ENCODE data around the gene NDUFAB1. TPM values are rescaled to one million over a fixed set of nuclear protein-coding genes. Genes with fewer than 3 reads are reported as not detected.
A peak's percentile ranks its signal among the peaks of the same experiment; 100 is the strongest.
"Not testable (repeated sequence)": the region's sequence is repeated elsewhere in the genome, so short reads cannot be mapped to it uniquely, and the experiment has no call there.

NDUFAB1 gene
- 100 to 1,000 TPM in 1 of 2 donors, 10 to 100 TPM in 1; 51.5 to 122 TPM for polyA plus RNA-seq

GRCh38 chr16:23595951-23596720 lies at the start of gene NDUFAB1:
Gene NDUFAB1, minus strand, starts transcription at chr16:23596316. Its CDS starts 26 bp downstream, at chr16:23596290.
- H3K27ac ChIP-seq (ENCODE audit: low read depth in 2 of 2, low read length in 1 of 2): peak within 1 kb of the TSS; percentile 29 to 83
- peaks cover 0 to 14% of the 10 kb centered on the region in 2 donors for H3K36me3 ChIP-seq (ENCODE audit: control insufficient read depth in 2 of 2, insufficient read depth in 2 of 2, low read length in 1 of 2)
- H3K4me3 ChIP-seq (ENCODE audit: low read depth in 1 of 2, low read length in 2 of 2): peak within 1 kb of the TSS; percentile 87 to 98
- no peaks in the 10 kb centered on the region for H3K9me3 ChIP-seq (ENCODE audit: control insufficient read depth in 2 of 2, insufficient read depth in 1 of 2, low read depth in 1 of 2, low read length in 1 of 2)
- 2% methylated on average over 61 to 67 of the region's 67 CpGs for WGBS, 2 donors
- no peaks in the 10 kb centered on the region for H3K27me3 ChIP-seq (ENCODE audit: control insufficient read depth in 1 of 2, insufficient read depth in 2 of 2, low read length in 2 of 2)
- H3K4me1 ChIP-seq (ENCODE audit: control insufficient read depth in 2 of 2, insufficient read depth in 2 of 2, low read length in 1 of 2): peaks cover 3 to 4% of the 10 kb centered on the region in 2 donors

GRCh38 chr16:23642246-23642774 lies 46.2 kb upstream of the NDUFAB1 start:
- H3K27ac ChIP-seq (ENCODE audit: low read depth in 2 of 2, low read length in 1 of 2): no peak overlapping the region
- H3K9me3 ChIP-seq (ENCODE audit: control insufficient read depth in 2 of 2, insufficient read depth in 1 of 2, low read depth in 1 of 2, low read length in 1 of 2): no peaks in the 10 kb centered on the region
- H3K4me3 ChIP-seq (ENCODE audit: low read depth in 1 of 2, low read length in 2 of 2): peak overlapping the region; percentile 80 to 92
- no peaks in the 10 kb centered on the region for H3K27me3 ChIP-seq (ENCODE audit: control insufficient read depth in 1 of 2, insufficient read depth in 2 of 2, low read length in 2 of 2)
- peaks cover 3 to 10% of the 10 kb centered on the region in 2 donors for H3K4me1 ChIP-seq (ENCODE audit: control insufficient read depth in 2 of 2, insufficient read depth in 2 of 2, low read length in 1 of 2)
- H3K36me3 ChIP-seq (ENCODE audit: control insufficient read depth in 2 of 2, insufficient read depth in 2 of 2, low read length in 1 of 2): peaks cover 0 to 2% of the 10 kb centered on the region in 2 donors
- 70 to 75% methylated on average over 14 of the region's 14 CpGs for WGBS, 2 donors

GRCh38 chr16:23640931-23641765 lies 45.0 kb upstream of the NDUFAB1 start, which contains the start of the genes DCTN5 and PALB2:
Gene DCTN5, plus strand, starts transcription at chr16:23641466. Its CDS starts 77 bp downstream, at chr16:23641543.
Gene PALB2, minus strand, starts transcription at chr16:23641310. Its CDS starts 153 bp downstream, at chr16:23641157.
- Histone ChIP-seq H3K9me3 (ENCODE audit: control insufficient read depth in 2 of 2, insufficient read depth in 1 of 2, low read depth in 1 of 2, low read length in 1 of 2) (no peaks in the 10 kb centered on the region), H3K27me3 (ENCODE audit: control insufficient read depth in 1 of 2, insufficient read depth in 2 of 2, low read length in 2 of 2) (no peaks in the 10 kb centered on the region), H3K36me3 (ENCODE audit: control insufficient read depth in 2 of 2, insufficient read depth in 2 of 2, low read length in 1 of 2) (peaks cover 0 to 3% of the 10 kb centered on the region in 2 donors), H3K4me1 (ENCODE audit: control insufficient read depth in 2 of 2, insufficient read depth in 2 of 2, low read length in 1 of 2) (peaks cover 3 to 10% of the 10 kb centered on the region in 2 donors), H3K4me3 (ENCODE audit: low read depth in 1 of 2, low read length in 2 of 2) (peak within 1 kb of the TSS; percentile 80 to 92), H3K27ac (ENCODE audit: low read depth in 2 of 2, low read length in 1 of 2) (peak within 1 kb of the TSS; percentile 83 to 85)
- 0% methylated on average over 64 of the region's 64 CpGs for WGBS, 2 donors

GRCh38 chr16:23640615-23640930 lies 44.5 kb upstream of the NDUFAB1 start:
- 0% methylated on average over 8 of the region's 8 CpGs for WGBS, 2 donors
- Histone ChIP-seq H3K36me3 (ENCODE audit: control insufficient read depth in 2 of 2, insufficient read depth in 2 of 2, low read length in 1 of 2) (peaks cover 0 to 4% of the 10 kb centered on the region in 2 donors), H3K4me3 (ENCODE audit: low read depth in 1 of 2, low read length in 2 of 2) (peak overlapping the region; percentile 80 to 92), H3K4me1 (ENCODE audit: control insufficient read depth in 2 of 2, insufficient read depth in 2 of 2, low read length in 1 of 2) (peaks cover 3 to 10% of the 10 kb centered on the region in 2 donors), H3K27ac (ENCODE audit: low read depth in 2 of 2, low read length in 1 of 2) (peak overlapping the region; percentile 83), H3K9me3 (ENCODE audit: control insufficient read depth in 2 of 2, insufficient read depth in 1 of 2, low read depth in 1 of 2, low read length in 1 of 2) (no peaks in the 10 kb centered on the region), H3K27me3 (ENCODE audit: control insufficient read depth in 1 of 2, insufficient read depth in 2 of 2, low read length in 2 of 2) (no peaks in the 10 kb centered on the region)

DNA sequence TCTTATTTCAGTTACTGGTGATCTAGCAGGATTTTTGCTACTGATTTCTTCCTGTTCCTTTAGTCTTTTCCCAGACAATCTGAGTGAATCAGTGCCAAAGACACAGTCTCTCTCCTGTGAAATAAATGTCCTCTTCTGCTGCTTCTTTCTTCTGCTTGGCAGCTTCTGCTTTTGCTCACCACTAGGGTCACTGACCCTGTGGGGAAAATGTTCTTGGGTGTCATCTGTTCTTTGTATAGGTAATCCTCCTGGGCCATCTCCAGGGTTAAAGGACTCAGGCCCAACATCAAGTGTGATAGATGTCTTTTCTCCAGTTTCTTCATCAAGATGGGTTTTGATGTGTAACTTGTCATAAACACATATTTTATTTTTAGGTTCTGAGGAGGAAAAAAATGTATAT lies 39.8 kb upstream of the NDUFAB1 start:
- H3K27ac ChIP-seq (ENCODE audit: low read depth in 2 of 2, low read length in 1 of 2): no peak overlapping the region
- no peak overlapping the region for H3K4me3 ChIP-seq (ENCODE audit: low read depth in 1 of 2, low read length in 2 of 2)
- H3K27me3 ChIP-seq (ENCODE audit: control insufficient read depth in 1 of 2, insufficient read depth in 2 of 2, low read length in 2 of 2): no peaks in the 10 kb centered on the region
- no peaks in the 10 kb centered on the region for H3K9me3 ChIP-seq (ENCODE audit: control insufficient read depth in 2 of 2, insufficient read depth in 1 of 2, low read depth in 1 of 2, low read length in 1 of 2)
- peaks cover 0 to 6% of the 10 kb centered on the region in 2 donors for H3K36me3 ChIP-seq (ENCODE audit: control insufficient read depth in 2 of 2, insufficient read depth in 2 of 2, low read length in 1 of 2)
- peaks cover 3 to 7% of the 10 kb centered on the region in 2 donors for H3K4me1 ChIP-seq (ENCODE audit: control insufficient read depth in 2 of 2, insufficient read depth in 2 of 2, low read length in 1 of 2)

DNA sequence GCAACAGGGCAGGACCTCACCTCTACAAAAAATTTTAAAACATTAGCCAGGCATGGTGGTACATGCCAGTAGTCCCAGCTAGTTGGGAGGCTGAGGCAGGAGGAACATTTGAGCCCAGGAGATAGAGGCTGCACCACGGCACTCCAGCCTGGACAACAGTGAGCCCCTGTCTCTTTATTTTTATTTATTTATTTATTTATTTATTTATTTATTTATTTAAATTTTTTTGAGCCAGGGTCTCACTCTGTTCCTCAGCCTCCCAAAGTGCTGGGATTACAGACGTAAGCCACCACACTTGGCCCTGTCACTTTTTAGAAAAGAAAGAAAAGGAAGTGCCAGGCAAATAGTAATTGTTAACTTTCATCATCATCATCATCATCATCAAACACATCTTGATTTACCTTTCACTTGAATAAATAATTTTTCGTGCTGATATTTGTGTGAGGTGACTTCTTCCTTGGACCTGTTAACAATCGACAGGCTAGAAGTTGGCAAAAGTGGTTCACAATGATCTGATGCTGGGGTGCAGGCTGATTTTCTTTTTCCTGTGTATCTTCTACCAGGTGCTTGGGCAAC lies 38.4 kb upstream of the NDUFAB1 start:
- H3K36me3 ChIP-seq (ENCODE audit: control insufficient read depth in 2 of 2, insufficient read depth in 2 of 2, low read length in 1 of 2): peaks cover 3 to 11% of the 10 kb centered on the region in 2 donors
- no peak overlapping the region for H3K27ac ChIP-seq (ENCODE audit: low read depth in 2 of 2, low read length in 1 of 2)
- peaks cover 0 to 2% of the 10 kb centered on the region in 2 donors for H3K4me1 ChIP-seq (ENCODE audit: control insufficient read depth in 2 of 2, insufficient read depth in 2 of 2, low read length in 1 of 2)
- WGBS, 2 donors: 97 to 98% methylated on average over 4 of the region's 4 CpGs
- H3K27me3 ChIP-seq (ENCODE audit: control insufficient read depth in 1 of 2, insufficient read depth in 2 of 2, low read length in 2 of 2): no peaks in the 10 kb centered on the region
- no peak overlapping the region for H3K4me3 ChIP-seq (ENCODE audit: low read depth in 1 of 2, low read length in 2 of 2)
- no peaks in the 10 kb centered on the region for H3K9me3 ChIP-seq (ENCODE audit: control insufficient read depth in 2 of 2, insufficient read depth in 1 of 2, low read depth in 1 of 2, low read length in 1 of 2)

DNA sequence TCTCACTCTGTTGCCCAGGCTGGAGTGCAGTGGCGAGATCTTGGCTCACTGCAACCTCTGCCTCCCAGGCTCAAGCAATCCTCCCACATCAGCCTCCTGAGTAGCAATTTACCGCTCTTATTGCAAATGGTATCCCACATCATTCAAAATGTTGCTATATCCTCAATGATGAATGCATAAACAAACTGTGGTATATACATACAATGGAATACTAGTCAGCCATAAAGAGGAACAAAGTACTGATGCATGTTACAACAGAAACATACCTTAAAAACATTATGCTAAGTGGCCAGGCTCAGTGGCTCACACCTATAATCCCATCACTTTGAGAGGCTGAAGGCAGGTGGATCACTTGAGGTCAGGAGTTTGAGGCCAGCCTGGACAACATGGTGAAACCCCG lies 35.8 kb upstream of the NDUFAB1 start:
- 98 to 99% methylated on average over 3 of the region's 3 CpGs for WGBS, 2 donors
- H3K4me1 ChIP-seq (ENCODE audit: control insufficient read depth in 2 of 2, insufficient read depth in 2 of 2, low read length in 1 of 2); H3K27me3 ChIP-seq (ENCODE audit: control insufficient read depth in 1 of 2, insufficient read depth in 2 of 2, low read length in 2 of 2); H3K4me3 ChIP-seq (ENCODE audit: low read depth in 1 of 2, low read length in 2 of 2); H3K27ac ChIP-seq (ENCODE audit: low read depth in 2 of 2, low read length in 1 of 2); H3K36me3 ChIP-seq (ENCODE audit: control insufficient read depth in 2 of 2, insufficient read depth in 2 of 2, low read length in 1 of 2); H3K9me3 ChIP-seq (ENCODE audit: control insufficient read depth in 2 of 2, insufficient read depth in 1 of 2, low read depth in 1 of 2, low read length in 1 of 2): not testable (repeated sequence)

DNA sequence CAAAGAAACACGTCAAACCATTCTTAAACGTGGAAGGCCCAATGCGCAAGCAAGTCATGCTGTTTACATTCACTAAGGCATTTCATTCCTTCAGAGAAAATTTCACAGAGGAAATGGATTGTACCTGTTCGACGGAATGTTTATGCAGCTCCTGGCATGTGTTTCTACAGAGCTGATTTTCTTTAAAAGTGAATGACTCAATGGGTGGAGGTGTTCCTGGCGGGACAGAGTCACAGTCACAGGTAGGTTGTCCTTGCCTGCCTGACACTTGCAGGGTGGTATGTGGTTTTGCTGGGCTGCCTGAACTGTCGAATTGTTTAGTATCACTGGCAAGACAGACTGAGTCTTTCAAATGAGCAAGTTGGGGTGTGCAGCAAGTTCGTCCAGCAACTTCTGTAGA lies 33.4 kb upstream of the NDUFAB1 start:
- Histone ChIP-seq H3K36me3 (ENCODE audit: control insufficient read depth in 2 of 2, insufficient read depth in 2 of 2, low read length in 1 of 2) (peaks cover 7 to 10% of the 10 kb centered on the region in 2 donors), H3K4me3 (ENCODE audit: low read depth in 1 of 2, low read length in 2 of 2) (no peak overlapping the region), H3K27ac (ENCODE audit: low read depth in 2 of 2, low read length in 1 of 2) (peak overlapping the region; percentile 76 to 81), H3K4me1 (ENCODE audit: control insufficient read depth in 2 of 2, insufficient read depth in 2 of 2, low read length in 1 of 2) (peaks cover 0 to 2% of the 10 kb centered on the region in 2 donors), H3K9me3 (ENCODE audit: control insufficient read depth in 2 of 2, insufficient read depth in 1 of 2, low read depth in 1 of 2, low read length in 1 of 2) (no peaks in the 10 kb centered on the region), H3K27me3 (ENCODE audit: control insufficient read depth in 1 of 2, insufficient read depth in 2 of 2, low read length in 2 of 2) (no peaks in the 10 kb centered on the region)
- 65 to 73% methylated on average over 8 of the region's 8 CpGs for WGBS, 2 donors

- H3K4me1 ChIP-seq (ENCODE audit: control insufficient read depth in 2 of 2, insufficient read depth in 2 of 2, low read length in 1 of 2): no peaks in the 10 kb centered on the region
- no peaks in the 10 kb centered on the region for H3K9me3 ChIP-seq (ENCODE audit: control insufficient read depth in 2 of 2, insufficient read depth in 1 of 2, low read depth in 1 of 2, low read length in 1 of 2)
- H3K4me3 ChIP-seq (ENCODE audit: low read depth in 1 of 2, low read length in 2 of 2): no peak overlapping the region
- peaks cover 5 to 10% of the 10 kb centered on the region in 2 donors for H3K36me3 ChIP-seq (ENCODE audit: control insufficient read depth in 2 of 2, insufficient read depth in 2 of 2, low read length in 1 of 2)
- no peak overlapping the region for H3K27ac ChIP-seq (ENCODE audit: low read depth in 2 of 2, low read length in 1 of 2)
- no peaks in the 10 kb centered on the region for H3K27me3 ChIP-seq (ENCODE audit: control insufficient read depth in 1 of 2, insufficient read depth in 2 of 2, low read length in 2 of 2)
Measured at GRCh38 chr16:23624092-23624491, 28.0 kb upstream of the NDUFAB1 start.

Data from esophagus (tissue), 2 donors.